Testis (tissue), 3 donors: ENCODE measurements around the gene PHF2. TPM values are rescaled to one million over a fixed set of nuclear protein-coding genes. Genes with fewer than 3 reads are reported as not detected.

Source experiments
- DNase-seq: peaks from one replicate; pipeline ENCODE4 v3.0.0-alpha.2; 2019
- H3K27ac ChIP-seq, 2 donors: fragments of 200-600 bp; sonication (generic); one replicate each; pipeline ENCODE4 v1.5.1; 2019
- H3K27me3 ChIP-seq: fragments of 200-600 bp; sonication (generic); one replicate; pipeline ENCODE4 v1.5.1; 2019
- H3K36me3 ChIP-seq: fragments of 200-600 bp; sonication (generic); one replicate; pipeline ENCODE4 v1.5.1; 2017; ENCODE audit warnings: low read depth; ENCODE audit errors: missing control alignments
- H3K4me1 ChIP-seq: fragments of 200-600 bp; sonication (generic); one replicate; pipeline ENCODE4 v1.5.1; 2019
- H3K4me3 ChIP-seq, 2 donors: fragments of 200-600 bp; sonication (generic); one replicate each; pipeline ENCODE4 v1.5.1; 2017 to 2019
- H3K9me3 ChIP-seq: fragments of 200-600 bp; sonication (generic); one replicate; pipeline ENCODE4 v1.5.1; 2017
- CTCF ChIP-seq, 3 experiments: fragments of 450-650 bp in 2 of 3; fragments of 200-600 bp in 1 of 3; sonication (generic) in 1 of 3; IDR thresholded peaks; one replicate each; pipeline ENCODE4 v1.5.1; 2016 to 2019; ENCODE audit warnings: antibody characterized with exemption in 3 of 3, mild to moderate bottlenecking in 2 of 3, moderate library complexity in 1 of 3
- POLR2A ChIP-seq: fragments of 450-650 bp; IDR thresholded peaks from one replicate; pipeline ENCODE4 v1.6.1; 2017; ENCODE audit warnings: antibody characterized with exemption, mild to moderate bottlenecking, moderate library complexity
- WGBS, 2 donors: methylation state at CpG; one replicate each; pipeline ENCODE4 v1.1.5; 2018; 5-methylcytosine and 5-hydroxymethylcytosine counted together
- intact Hi-C: fragments of 100-400 bp; cut with DNase I; formaldehyde crosslinking; loops from one replicate; pipeline ENCODE4 v1.15.1; 2023; ENCODE audit warnings: low total_unique reads
- polyA plus RNA-seq: library from polyadenylated mRNA; stranded (reverse); fragments of 350-450 nt; fragmentation: Illumina TruSeq; extraction: RNeasy Lipid Tissue Mini Kit (QIAGEN cat#74804); gene quantifications from one replicate; pipeline ENCODE4 v1.2.3, GENCODE V29; 2014; ENCODE audit warnings: low read depth, low replicate concordance; ENCODE audit not compliant: insufficient read depth
- total RNA-seq, 2 donors: library from RNA; depleted of rRNA; stranded (reverse); fragments of >200 nt; gene quantifications; one replicate each; pipeline ENCODE4 v1.2.3, GENCODE V29; 2016

PHF2 gene
- total and polyA plus RNA-seq, 3 donors from 2014 or later = 19.6 to 22.1 (median 20.6) TPM

GRCh38 chr9:93636667-93637066 is 60.3 kb downstream of the PHF2 start:
- no peaks in the 10 kb centered on the region for H3K9me3 ChIP-seq
- H3K27ac ChIP-seq = no peak overlapping the region
- no peak for TF ChIP-seq CTCF (IDR thresholded peaks at IDR 0.05)
- no peak for TF ChIP-seq POLR2A
- no peak for DNase-seq
- no peaks in the 10 kb centered on the region for H3K4me1 ChIP-seq
- H3K4me3 ChIP-seq = no peak overlapping the region
- H3K27me3 ChIP-seq = no peaks in the 10 kb centered on the region
- 91 to 96% methylated on average over 5 of the region's 5 CpGs for WGBS, 2 donors
- intact Hi-C loops = no loop called here
- H3K36me3 ChIP-seq = no peaks in the 10 kb centered on the region

DNA sequence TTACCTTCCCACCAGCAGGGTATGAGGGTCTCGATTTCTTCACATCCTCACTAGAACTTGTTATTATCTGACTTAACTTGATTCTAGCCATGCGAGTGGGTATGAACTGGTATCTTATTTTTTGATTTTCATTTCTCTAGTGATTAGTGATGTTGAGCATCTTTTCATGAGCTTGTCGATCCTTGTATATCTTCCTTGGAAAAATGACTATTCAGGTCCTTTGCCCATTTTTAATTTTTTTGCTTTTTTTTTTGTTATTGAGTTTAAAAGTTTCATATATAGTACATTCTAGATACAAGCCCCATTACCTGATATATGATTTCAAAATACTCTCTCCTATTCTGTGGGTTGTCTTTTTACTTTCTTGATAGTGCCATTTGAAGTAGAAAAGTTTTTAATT is 61.5 kb downstream of the PHF2 start:
- no peak overlapping the region for H3K4me3 ChIP-seq
- H3K27ac ChIP-seq = no peak overlapping the region
- intact Hi-C loops = no loop called here
- no peaks in the 10 kb centered on the region for H3K4me1 ChIP-seq
- 97 to 98% methylated on average over 3 of the region's 3 CpGs for WGBS, 2 donors
- H3K36me3 ChIP-seq = no peaks in the 10 kb centered on the region
- TF ChIP-seq POLR2A (no peak), CTCF (IDR thresholded peaks at IDR 0.05) (no peak)
- no peaks in the 10 kb centered on the region for H3K27me3 ChIP-seq
- DNase-seq = no peak
- no peaks in the 10 kb centered on the region for H3K9me3 ChIP-seq

DNA sequence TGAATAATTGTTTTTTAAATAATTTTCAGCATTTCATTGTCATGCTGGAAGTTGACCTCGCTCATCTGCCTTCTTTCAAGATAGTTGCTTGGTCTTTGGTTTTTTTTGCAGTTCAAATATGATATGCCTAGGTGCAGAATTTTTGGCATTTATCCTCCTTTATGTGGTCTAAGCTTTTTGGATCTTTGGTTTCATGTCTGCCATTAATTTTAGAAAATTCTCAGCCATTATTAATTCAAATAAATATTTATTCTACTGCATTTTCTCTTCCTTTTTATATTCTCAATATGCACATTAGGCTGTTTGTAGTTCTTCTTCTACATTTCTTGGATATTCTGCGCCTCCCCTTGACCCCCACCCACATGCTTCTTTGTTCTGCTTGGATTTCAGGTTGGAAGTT is 63.6 kb downstream of the PHF2 start:
- intact Hi-C loops = no loop called here
- Histone ChIP-seq H3K27me3 (no peaks in the 10 kb centered on the region), H3K27ac (no peak overlapping the region), H3K4me1 (no peaks in the 10 kb centered on the region), H3K36me3 (no peaks in the 10 kb centered on the region), H3K9me3 (no peaks in the 10 kb centered on the region), H3K4me3 (no peak overlapping the region)
- no peak for TF ChIP-seq CTCF (IDR thresholded peaks at IDR 0.05)
- no peak for TF ChIP-seq POLR2A
- 95 to 96% methylated on average over 2 of the region's 2 CpGs for WGBS, 2 donors
- no peak for DNase-seq

DNA sequence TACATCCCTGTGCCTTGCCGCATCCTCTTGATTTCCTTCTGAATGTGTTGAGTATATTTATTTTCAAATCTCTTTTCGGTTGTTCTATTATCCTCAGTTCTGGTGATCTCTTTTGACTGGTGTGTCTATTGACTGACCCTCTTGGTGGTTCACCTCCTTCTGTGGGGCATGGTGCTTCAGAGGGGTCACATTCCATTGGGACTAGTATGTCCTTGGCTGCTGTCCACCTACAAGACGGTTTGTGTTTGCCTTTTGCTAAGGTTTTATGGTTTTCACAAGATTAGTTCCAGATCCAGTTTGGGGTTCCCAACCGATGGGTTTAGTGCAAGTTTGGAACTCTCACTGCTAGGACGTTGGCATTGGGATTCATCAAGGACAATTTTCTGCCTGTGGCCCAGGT is 66.6 kb downstream of the PHF2 start:
- no peaks in the 10 kb centered on the region for H3K36me3 ChIP-seq
- no peak overlapping the region for H3K27ac ChIP-seq
- H3K4me3 ChIP-seq = no peak overlapping the region
- H3K9me3 ChIP-seq = no peaks in the 10 kb centered on the region
- WGBS, 2 donors = 65 to 72% methylated on average over 5 of the region's 5 CpGs
- DNase-seq = no peak
- no peak for TF ChIP-seq CTCF (IDR thresholded peaks at IDR 0.05)
- TF ChIP-seq POLR2A = no peak
- no peaks in the 10 kb centered on the region for H3K27me3 ChIP-seq
- intact Hi-C loops = no loop called here
- no peaks in the 10 kb centered on the region for H3K4me1 ChIP-seq

DNA sequence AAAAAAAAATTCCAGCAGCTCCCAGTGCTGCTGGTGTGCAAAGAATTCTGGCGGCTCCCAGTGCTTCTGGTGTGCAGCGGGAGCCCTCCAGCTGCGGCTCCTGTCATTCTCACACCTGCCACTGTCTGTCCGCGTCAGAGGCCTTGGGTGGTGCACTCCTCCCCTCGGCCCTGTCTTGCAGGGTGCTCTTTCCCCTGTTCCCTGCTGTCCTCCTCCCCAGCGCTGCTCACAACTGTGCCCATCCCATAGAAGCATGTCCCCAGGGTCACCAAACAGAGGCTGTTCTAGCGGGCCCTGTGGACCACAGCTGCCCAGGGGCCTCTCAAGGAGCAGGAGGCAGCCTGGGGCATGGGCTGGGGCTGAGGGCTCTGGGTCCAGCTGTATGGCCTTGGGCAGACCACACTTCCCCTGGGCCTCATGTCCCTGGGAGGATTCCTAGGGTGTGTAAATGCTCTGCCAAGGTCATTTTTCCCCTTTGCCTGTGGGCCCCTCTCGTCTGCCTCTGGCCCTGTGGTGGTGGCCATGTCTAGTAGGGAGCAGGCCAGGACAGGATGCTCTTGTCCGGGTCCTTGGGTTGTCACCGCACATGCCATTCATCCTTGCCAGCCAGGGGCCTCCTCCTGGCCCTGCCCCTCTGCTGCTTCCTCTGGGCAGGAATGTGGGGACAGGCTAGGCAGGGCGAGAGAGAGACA is 68.2 kb downstream of the PHF2 start:
- WGBS, 2 donors = 83 to 91% methylated on average over 8 to 12 of the region's 12 CpGs
- DNase-seq = no peak
- no peaks in the 10 kb centered on the region for H3K4me1 ChIP-seq
- intact Hi-C loops = no loop called here
- no peak overlapping the region for H3K4me3 ChIP-seq
- no peak for TF ChIP-seq POLR2A
- TF ChIP-seq CTCF (IDR thresholded peaks at IDR 0.05) = no peak
- no peaks in the 10 kb centered on the region for H3K27me3 ChIP-seq
- H3K27ac ChIP-seq = no peak overlapping the region
- no peaks in the 10 kb centered on the region for H3K9me3 ChIP-seq
- H3K36me3 ChIP-seq = no peaks in the 10 kb centered on the region
